PFSK-1 (cell line): ENCODE measurements around the gene NTRK1.

Source experiments
- FOXP2 ChIP-seq: optimal IDR thresholded peaks from 2 replicates; pipeline ENCODE3; 2011; ENCODE audit warnings: borderline replicate concordance, control low read depth, inconsistent platforms; ENCODE audit not compliant: insufficient read depth; ENCODE audit errors: extremely low read length, extremely low read depth
- POLR2AphosphoS5 ChIP-seq: IDR thresholded peaks from 2 replicates; pipeline ENCODE4 v1.6.1; 2012; ENCODE audit warnings: low read depth, mild to moderate bottlenecking, control low read depth, low read length, moderate library complexity
- SIN3A ChIP-seq: IDR thresholded peaks from 2 replicates; pipeline ENCODE4 v1.6.1; 2012; ENCODE audit warnings: mild to moderate bottlenecking, low read length, moderate library complexity, borderline replicate concordance; ENCODE audit not compliant: insufficient read depth
- TAF1 ChIP-seq: IDR thresholded peaks from 2 replicates; pipeline ENCODE4 v1.6.1; 2012; ENCODE audit warnings: low read length, control low read depth, borderline replicate concordance; ENCODE audit not compliant: insufficient read depth
- TF ChIP-seq, protein P1 (sequence below), 2 experiments: IDR thresholded peaks; 2 replicates each; pipeline versions ENCODE4 v1.6.1 to v1.8.0; 2011 to 2012; ENCODE audit warnings: low read depth in 2 of 2, low read length in 2 of 2, control low read depth in 1 of 2, inconsistent platforms in 1 of 2, mild to moderate bottlenecking in 1 of 2, moderate library complexity in 1 of 2; ENCODE audit not compliant: insufficient read depth in 1 of 2

Gene NTRK1

DNA sequence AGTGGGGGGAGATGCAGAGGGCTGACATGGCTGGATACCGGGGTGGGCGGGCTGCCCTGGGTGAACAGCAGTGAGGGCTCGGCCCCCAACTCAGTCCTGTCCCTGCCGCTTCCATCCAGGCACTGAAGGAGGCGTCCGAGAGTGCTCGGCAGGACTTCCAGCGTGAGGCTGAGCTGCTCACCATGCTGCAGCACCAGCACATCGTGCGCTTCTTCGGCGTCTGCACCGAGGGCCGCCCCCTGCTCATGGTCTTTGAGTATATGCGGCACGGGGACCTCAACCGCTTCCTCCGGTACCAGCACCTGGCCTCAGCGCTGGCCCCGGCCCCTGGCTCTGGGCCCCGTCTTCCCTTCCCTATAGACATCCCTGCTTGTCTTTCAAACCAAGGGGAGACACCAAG, 15.6 kb downstream of the NTRK1 start:
- TF ChIP-seq, protein P1, sequence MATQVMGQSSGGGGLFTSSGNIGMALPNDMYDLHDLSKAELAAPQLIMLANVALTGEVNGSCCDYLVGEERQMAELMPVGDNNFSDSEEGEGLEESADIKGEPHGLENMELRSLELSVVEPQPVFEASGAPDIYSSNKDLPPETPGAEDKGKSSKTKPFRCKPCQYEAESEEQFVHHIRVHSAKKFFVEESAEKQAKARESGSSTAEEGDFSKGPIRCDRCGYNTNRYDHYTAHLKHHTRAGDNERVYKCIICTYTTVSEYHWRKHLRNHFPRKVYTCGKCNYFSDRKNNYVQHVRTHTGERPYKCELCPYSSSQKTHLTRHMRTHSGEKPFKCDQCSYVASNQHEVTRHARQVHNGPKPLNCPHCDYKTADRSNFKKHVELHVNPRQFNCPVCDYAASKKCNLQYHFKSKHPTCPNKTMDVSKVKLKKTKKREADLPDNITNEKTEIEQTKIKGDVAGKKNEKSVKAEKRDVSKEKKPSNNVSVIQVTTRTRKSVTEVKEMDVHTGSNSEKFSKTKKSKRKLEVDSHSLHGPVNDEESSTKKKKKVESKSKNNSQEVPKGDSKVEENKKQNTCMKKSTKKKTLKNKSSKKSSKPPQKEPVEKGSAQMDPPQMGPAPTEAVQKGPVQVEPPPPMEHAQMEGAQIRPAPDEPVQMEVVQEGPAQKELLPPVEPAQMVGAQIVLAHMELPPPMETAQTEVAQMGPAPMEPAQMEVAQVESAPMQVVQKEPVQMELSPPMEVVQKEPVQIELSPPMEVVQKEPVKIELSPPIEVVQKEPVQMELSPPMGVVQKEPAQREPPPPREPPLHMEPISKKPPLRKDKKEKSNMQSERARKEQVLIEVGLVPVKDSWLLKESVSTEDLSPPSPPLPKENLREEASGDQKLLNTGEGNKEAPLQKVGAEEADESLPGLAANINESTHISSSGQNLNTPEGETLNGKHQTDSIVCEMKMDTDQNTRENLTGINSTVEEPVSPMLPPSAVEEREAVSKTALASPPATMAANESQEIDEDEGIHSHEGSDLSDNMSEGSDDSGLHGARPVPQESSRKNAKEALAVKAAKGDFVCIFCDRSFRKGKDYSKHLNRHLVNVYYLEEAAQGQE (IDR thresholded peaks at IDR 0.05; ENCODE audit: insufficient read depth in 1 of 2, low read depth in 2 of 2, low read length in 2 of 2), result no peak
- no peak for TF ChIP-seq SIN3A
- TF ChIP-seq TAF1, result no peak
- TF ChIP-seq POLR2AphosphoS5, result no peak
- TF ChIP-seq FOXP2, result no peak

DNA sequence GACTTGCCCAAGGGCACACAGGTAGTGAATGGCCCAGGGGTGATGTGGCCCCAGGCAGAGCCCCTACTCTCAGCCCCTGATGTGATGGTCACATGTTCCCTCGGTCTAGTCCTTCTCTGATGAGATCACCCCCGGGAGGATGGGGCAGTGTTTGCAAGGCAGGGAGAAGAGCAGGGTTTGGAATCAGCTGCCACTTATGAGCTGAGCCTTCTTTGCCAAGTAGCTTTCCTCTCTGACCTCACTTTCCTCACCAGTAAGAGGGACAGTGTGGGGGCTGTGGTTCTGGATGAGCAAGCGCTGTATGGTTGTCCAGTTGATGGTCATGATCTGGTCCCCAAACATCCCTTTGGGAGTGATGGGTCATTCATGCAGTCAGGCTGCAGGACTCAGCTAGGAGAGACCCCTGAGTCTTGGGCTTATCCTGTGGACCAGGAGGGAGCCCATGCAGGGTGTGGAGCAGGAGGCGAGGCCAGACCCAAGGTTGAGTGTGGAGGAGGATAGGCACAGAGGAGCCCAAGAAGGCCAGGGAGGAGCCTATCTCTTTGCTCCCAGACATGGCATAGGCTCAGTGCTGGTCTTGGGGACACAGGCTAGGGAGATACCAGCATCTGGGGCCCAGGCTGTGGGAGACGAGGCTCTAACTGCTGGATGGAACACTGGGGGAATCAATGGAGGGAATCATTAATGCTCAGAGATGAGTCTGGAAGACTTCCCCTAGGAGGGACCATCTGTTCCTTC, 16.9 kb downstream of the NTRK1 start:
- TF ChIP-seq FOXP2 (no peak), SIN3A (no peak), TAF1 (no peak), POLR2AphosphoS5 (no peak)
- TF ChIP-seq, protein P1 (IDR thresholded peaks at IDR 0.05; ENCODE audit: insufficient read depth in 1 of 2, low read depth in 2 of 2, low read length in 2 of 2), result no peak

DNA sequence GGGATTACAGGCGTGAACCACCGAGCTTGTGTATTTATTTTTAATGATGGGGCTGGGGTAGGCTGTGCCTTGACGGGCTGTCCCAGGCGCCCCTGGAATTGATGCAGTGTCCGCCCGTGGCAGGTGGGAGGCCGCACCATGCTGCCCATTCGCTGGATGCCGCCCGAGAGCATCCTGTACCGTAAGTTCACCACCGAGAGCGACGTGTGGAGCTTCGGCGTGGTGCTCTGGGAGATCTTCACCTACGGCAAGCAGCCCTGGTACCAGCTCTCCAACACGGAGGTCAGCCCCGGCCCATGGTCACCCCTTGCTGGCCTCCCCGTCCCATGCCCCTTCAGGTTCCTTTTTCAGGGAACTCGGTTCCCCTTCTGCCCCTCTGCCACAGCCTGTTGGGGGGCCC, 19.2 kb downstream of the NTRK1 start:
- TF ChIP-seq, protein P1 (IDR thresholded peaks at IDR 0.05; ENCODE audit: insufficient read depth in 1 of 2, low read depth in 2 of 2, low read length in 2 of 2), result no peak
- TF ChIP-seq TAF1 (no peak), POLR2AphosphoS5 (no peak), SIN3A (no peak), FOXP2 (no peak)

DNA sequence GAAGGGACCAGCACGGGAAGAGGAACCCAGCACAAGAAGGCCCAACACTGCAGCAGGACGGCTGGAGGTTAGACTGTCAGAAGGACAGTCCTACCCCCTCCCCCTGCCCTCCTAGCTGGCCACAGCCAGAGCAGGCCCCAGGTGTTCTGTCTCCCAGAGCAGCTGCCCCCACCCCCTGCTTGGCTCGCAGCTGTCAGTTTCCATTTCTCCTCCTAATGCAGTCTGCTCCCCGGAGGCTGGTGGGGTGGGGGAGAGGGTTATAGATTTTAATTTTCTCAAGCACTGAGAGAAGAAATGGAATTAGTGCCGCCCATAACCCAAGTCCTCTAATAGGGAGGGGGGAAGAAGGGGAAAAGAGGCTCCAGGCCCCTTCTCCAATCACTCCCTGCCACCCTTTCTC, 19.8 kb downstream of the NTRK1 start:
- TF ChIP-seq POLR2AphosphoS5, result no peak
- TF ChIP-seq SIN3A, result no peak
- TF ChIP-seq FOXP2, result no peak
- TF ChIP-seq, protein P1 (IDR thresholded peaks at IDR 0.05; ENCODE audit: insufficient read depth in 1 of 2, low read depth in 2 of 2, low read length in 2 of 2), result no peak
- no peak for TF ChIP-seq TAF1
